HepG2 (cell line): ENCODE results near the gene VPS37D. TPM values are rescaled to one million over a fixed set of nuclear protein-coding genes. Genes with fewer than 3 reads are reported as not detected.

Source experiments
- ATAC-seq: fragments of 200-7000 bp; cut with Tn5 transposase; 3 replicates; pipeline ENCODE4 v1.9.1; 2020; ENCODE audit warnings: mild to moderate bottlenecking, moderate library complexity
- BruUV-seq: library from RNA; stranded (reverse); fragments of 400-500 nt; replicated peaks from 2 replicates; lab custom pipeline; 2021; lab: Mats Ljungman, UMichigan
- CTCF ChIA-PET: fragments of 300-600 bp; formaldehyde crosslinking; extraction: SDS; loops from one replicate; lab custom pipeline; 2021; ENCODE audit warnings: low total read pairs, inconsistent platforms, low intra/inter-chr PET ratio; lab: Yijun Ruan, JAX
- POLR2A ChIA-PET: fragments of 350-600 bp; sonication (Branson Sonifier 250); formaldehyde crosslinking; loops from one replicate; lab custom pipeline; 2020; ENCODE audit warnings: antibody characterized with exemption, inconsistent platforms; lab: Yijun Ruan, JAX
- DNase-seq: peaks from one replicate; pipeline ENCODE4 v3.0.0-alpha.2; 2015; ENCODE audit warnings: low spot score
- FAIRE-seq: peaks from 3 replicates; lab custom pipeline; 2011; peaks lifted over from hg19 to GRCh38; lab: Jason Lieb, UNC
- H2AFZ ChIP-seq: one replicate; pipeline ENCODE4 v1.6.1; 2011; ENCODE audit warnings: low read length, inconsistent platforms
- H3K27ac ChIP-seq: fragments of 300-600 bp; 3 replicates; pipeline ENCODE4 v1.8.0; 2011; ENCODE audit warnings: mixed run types, mild to moderate bottlenecking, mixed read lengths, low read length, inconsistent platforms; ENCODE audit not compliant: insufficient read depth; ENCODE audit errors: extremely low read length
- H3K27me3 ChIP-seq, 2 experiments: fragments of 200-600 bp in 1 of 2; 2 replicates in 1 of 2; 3 replicates in 1 of 2; pipeline versions ENCODE4 v1.6.0 to v1.8.0; 2011; ENCODE audit warnings: low read length in 2 of 2, mild to moderate bottlenecking in 2 of 2, moderate library complexity in 2 of 2, inconsistent platforms in 1 of 2; ENCODE audit not compliant: insufficient read depth in 2 of 2, control insufficient read depth in 1 of 2
- H3K36me3 ChIP-seq, 2 experiments: fragments of 200-600 bp in 1 of 2; replicated peaks in 1 of 2; 2 replicates in 1 of 2; 3 replicates in 1 of 2; pipeline versions ENCODE4 v1.5.1 to v1.8.0; 2011; ENCODE audit warnings: low read length in 2 of 2, inconsistent platforms in 1 of 2; ENCODE audit not compliant: insufficient read depth in 2 of 2, control insufficient read depth in 1 of 2
- H3K4me1 ChIP-seq: 2 replicates; pipeline ENCODE4 v1.5.1; 2012; ENCODE audit warnings: low read length, inconsistent platforms; ENCODE audit not compliant: insufficient read depth
- H3K4me2 ChIP-seq: 2 replicates; pipeline ENCODE4 v1.6.0; 2011; ENCODE audit warnings: low read depth, low read length, inconsistent platforms
- H3K4me3 ChIP-seq, 3 experiments: fragments of 200-600 bp in 1 of 3; sonication (generic), shearing (Covaris generic) in 1 of 3; replicated peaks in 1 of 3; 2 replicates each; pipeline ENCODE4 v1.5.1; 2011 to 2016; ENCODE audit warnings: low read length in 3 of 3, inconsistent platforms in 2 of 3, low read depth in 2 of 3, mild to moderate bottlenecking in 2 of 3, control low read depth in 1 of 3, mixed read lengths in 1 of 3; ENCODE audit not compliant: insufficient read depth in 1 of 3
- H3K79me2 ChIP-seq: one replicate; pipeline ENCODE4 v1.6.1; 2011; ENCODE audit warnings: low read length, inconsistent platforms; ENCODE audit not compliant: insufficient read depth
- H3K9ac ChIP-seq: 2 replicates; pipeline ENCODE4 v1.6.0; 2011; ENCODE audit warnings: mild to moderate bottlenecking, low read depth, low read length, inconsistent platforms; ENCODE audit not compliant: insufficient read depth
- H3K9me3 ChIP-seq: 2 replicates; pipeline ENCODE4 v1.5.1; 2012; ENCODE audit warnings: mild to moderate bottlenecking, low read length
- H4K20me1 ChIP-seq: 2 replicates; pipeline ENCODE4 v1.6.0; 2011; ENCODE audit warnings: inconsistent platforms, mild to moderate bottlenecking, low read length, moderate library complexity; ENCODE audit not compliant: insufficient read depth
- MEIS2 ChIP-seq: sonication (generic); formaldehyde crosslinking; IDR thresholded peaks from 2 replicates; pipeline ENCODE4 v1.9.0; 2021; ENCODE audit warnings: mild to moderate bottlenecking, missing genetic modification reagents
- ZBTB38 ChIP-seq: sonication (generic); formaldehyde crosslinking; IDR thresholded peaks from 2 replicates; pipeline ENCODE4 v1.5.1; 2020; ENCODE audit warnings: mild to moderate bottlenecking, missing genetic modification reagents
- WGBS: methylation state at CpG from one replicate; pipeline ENCODE4 v1.1.6; 2017; ENCODE audit warnings: low lambda C conversion rate; 5-methylcytosine and 5-hydroxymethylcytosine counted together
- in situ Hi-C: cut with HindIII; loops from 2 replicates; pipeline ENCODE4 v1.10.0; 2017; ENCODE audit warnings: low pct_unique_long_range_greater_than_20kb; ENCODE audit not compliant: extremely low pct_ligation_motif_present
- intact Hi-C: fragments of 100-400 bp; cut with micrococcal nuclease; formaldehyde crosslinking; loops from one replicate; pipeline ENCODE4 v1.10.0; 2022; ENCODE audit not compliant: unreplicated experiment
- polyA plus RNA-seq, 8 experiments: library from polyadenylated mRNA; depleted of rRNA in 3 of 8; stranded (reverse) in 7 of 8; unstranded in 1 of 8; fragments of >200 nt; fragmentation: Illumina TruSeq in 4 of 8; extraction: Trizol in 4 of 8; gene quantifications; 2 replicates each; pipeline versions ENCODE4 v1.2.1 to v1.2.3, GENCODE V29; 2011 to 2016; ENCODE audit warnings: low read depth in 4 of 8, missing spikeins in 1 of 8, mixed read lengths in 1 of 8; ENCODE audit not compliant: insufficient read depth in 1 of 8
- total RNA-seq, 5 experiments: library from RNA; depleted of rRNA; stranded (reverse); fragments of >200 nt; fragmentation: Illumina TruSeq; extraction: Trizol; gene quantifications; 2 replicates each; pipeline ENCODE4 v1.2.3, GENCODE V29; 2016; ENCODE audit warnings: low read depth in 1 of 5
- TF ChIP-seq, protein P1 (sequence below): sonication (generic); formaldehyde crosslinking; IDR thresholded peaks from 2 replicates; pipeline ENCODE4 v1.4.0; 2020; ENCODE audit warnings: missing genetic modification reagents

Gene VPS37D
- total and polyA plus RNA-seq, 2 of the 13 experiments (the other 11 are each of a cell fraction or from before 2014, with no cell fraction given), result 3.8 to 6.3 TPM

GRCh38 chr7:73669288-73669701, 1.7 kb downstream of the VPS37D start:
- Histone ChIP-seq H3K27ac (no peak overlapping the region), H3K79me2 (no peaks in the 10 kb centered on the region), H3K27me3 (no peaks in the 10 kb centered on the region; a peak in 1 of 5 replicates), H3K36me3 (peaks cover 0 to 2% of the 10 kb centered on the region in 2 experiments; a peak in 1 of 5 replicates), H4K20me1 (no peaks in the 10 kb centered on the region), H3K4me2 (peak overlapping the region; percentile 92), H3K9me3 (no peaks in the 10 kb centered on the region), H3K4me1 (peaks cover 38% of the 10 kb centered on the region), H3K4me3 (peak overlapping the region; percentile 1 to 84 (median 77); a peak in 4 of 6 replicates), H2AFZ (no peak overlapping the region), H3K9ac (peak overlapping the region; percentile 70)
- DNase-seq (no peak), FAIRE-seq (no peak), ATAC-seq (no peak)
- in situ Hi-C loops, result loop anchor here (5.0 kb wide), 1 partner anchor 57 kb away; no protein-coding TSS in a partner anchor
- TF ChIP-seq ZBTB38 (CRISPR knock-in tag) (peak; percentile 17; the same call in 1 of the 2 replicates), MEIS2 (CRISPR knock-in tag) (no peak)
- BruUV-seq, result no TSS peak
- CTCF ChIA-PET, result no interaction called here
- 78% methylated on average over 11 of the region's 19 CpGs for WGBS
- intact Hi-C loops, result loop anchor here (5.0 kb wide), 1 partner anchor 48 kb away; the partner anchor contains the start of gene STX1A
- POLR2A ChIA-PET, result interaction anchor here (0.9 to 2.3 kb wide), 5 partner anchors 45 to 68 kb away, joined by 3 to 13 read pairs (median 4); partner anchors contain the start of gene MLXIPL

- TF ChIP-seq, protein P1, sequence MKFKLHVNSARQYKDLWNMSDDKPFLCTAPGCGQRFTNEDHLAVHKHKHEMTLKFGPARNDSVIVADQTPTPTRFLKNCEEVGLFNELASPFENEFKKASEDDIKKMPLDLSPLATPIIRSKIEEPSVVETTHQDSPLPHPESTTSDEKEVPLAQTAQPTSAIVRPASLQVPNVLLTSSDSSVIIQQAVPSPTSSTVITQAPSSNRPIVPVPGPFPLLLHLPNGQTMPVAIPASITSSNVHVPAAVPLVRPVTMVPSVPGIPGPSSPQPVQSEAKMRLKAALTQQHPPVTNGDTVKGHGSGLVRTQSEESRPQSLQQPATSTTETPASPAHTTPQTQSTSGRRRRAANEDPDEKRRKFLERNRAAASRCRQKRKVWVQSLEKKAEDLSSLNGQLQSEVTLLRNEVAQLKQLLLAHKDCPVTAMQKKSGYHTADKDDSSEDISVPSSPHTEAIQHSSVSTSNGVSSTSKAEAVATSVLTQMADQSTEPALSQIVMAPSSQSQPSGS (CRISPR knock-in tag), result no peak
- ATAC-seq, result no peak
- no peak for FAIRE-seq
- ChIA-PET POLR2A (interaction anchor here (2.1 to 2.3 kb wide), 2 partner anchors 45 to 47 kb away, joined by 7 to 13 read pairs; partner anchors contain the start of gene MLXIPL), CTCF (no interaction called here)
- Histone ChIP-seq H3K27ac (no peak overlapping the region), H3K4me3 (no peak overlapping the region), H3K27me3 (no peaks in the 10 kb centered on the region; a peak in 1 of 5 replicates), H3K9me3 (no peaks in the 10 kb centered on the region), H3K79me2 (no peaks in the 10 kb centered on the region), H4K20me1 (no peaks in the 10 kb centered on the region), H3K4me1 (peaks cover 32% of the 10 kb centered on the region; the same call in 1 of the 2 replicates), H3K9ac (no peak overlapping the region), H3K36me3 (peaks cover 0 to 2% of the 10 kb centered on the region in 2 experiments; a peak in 1 of 5 replicates), H2AFZ (no peak overlapping the region), H3K4me2 (no peak overlapping the region)
- no peak for DNase-seq
- intact Hi-C loops (loop anchor here (5.0 kb wide), 1 partner anchor 47 kb away; the partner anchor contains the start of gene STX1A), in situ Hi-C loops (loop anchor here (5.0 kb wide), 1 partner anchor 58 kb away; no protein-coding TSS in a partner anchor)
- BruUV-seq, result no TSS peak
- 97% methylated on average over 8 of the region's 12 CpGs for WGBS
Measured at GRCh38 chr7:73669858-73670385, 2.3 kb downstream of the VPS37D start.
